HepG2 (cell line): ENCODE measurements around the gene EVI5. TPM values are rescaled to one million over a fixed set of nuclear protein-coding genes. Genes with fewer than 3 reads are reported as not detected.

Source experiments
- ATAC-seq: fragments of 200-7000 bp; cut with Tn5 transposase; 3 replicates; pipeline ENCODE4 v1.9.1; 2020; ENCODE audit warnings: mild to moderate bottlenecking, moderate library complexity
- BruUV-seq: library from RNA; stranded (reverse); fragments of 400-500 nt; replicated peaks from 2 replicates; lab custom pipeline; 2021; lab: Mats Ljungman, UMichigan
- CTCF ChIA-PET: fragments of 300-600 bp; formaldehyde crosslinking; extraction: SDS; loops from one replicate; lab custom pipeline; 2021; ENCODE audit warnings: low total read pairs, inconsistent platforms, low intra/inter-chr PET ratio; lab: Yijun Ruan, JAX
- POLR2A ChIA-PET: fragments of 350-600 bp; sonication (Branson Sonifier 250); formaldehyde crosslinking; loops from one replicate; lab custom pipeline; 2020; ENCODE audit warnings: antibody characterized with exemption, inconsistent platforms; lab: Yijun Ruan, JAX
- DNase-seq: peaks from one replicate; pipeline ENCODE4 v3.0.0-alpha.2; 2015; ENCODE audit warnings: low spot score
- FAIRE-seq: peaks from 3 replicates; lab custom pipeline; 2011; peaks lifted over from hg19 to GRCh38; lab: Jason Lieb, UNC
- H2AFZ ChIP-seq: one replicate; pipeline ENCODE4 v1.6.1; 2011; ENCODE audit warnings: low read length, inconsistent platforms
- H3K27ac ChIP-seq: fragments of 300-600 bp; 3 replicates; pipeline ENCODE4 v1.8.0; 2011; ENCODE audit warnings: mixed run types, mild to moderate bottlenecking, mixed read lengths, low read length, inconsistent platforms; ENCODE audit not compliant: insufficient read depth; ENCODE audit errors: extremely low read length
- H3K27me3 ChIP-seq, 2 experiments: fragments of 200-600 bp in 1 of 2; 2 replicates in 1 of 2; 3 replicates in 1 of 2; pipeline versions ENCODE4 v1.6.0 to v1.8.0; 2011; ENCODE audit warnings: low read length in 2 of 2, mild to moderate bottlenecking in 2 of 2, moderate library complexity in 2 of 2, inconsistent platforms in 1 of 2; ENCODE audit not compliant: insufficient read depth in 2 of 2, control insufficient read depth in 1 of 2
- H3K36me3 ChIP-seq, 2 experiments: fragments of 200-600 bp in 1 of 2; replicated peaks in 1 of 2; 2 replicates in 1 of 2; 3 replicates in 1 of 2; pipeline versions ENCODE4 v1.5.1 to v1.8.0; 2011; ENCODE audit warnings: low read length in 2 of 2, inconsistent platforms in 1 of 2; ENCODE audit not compliant: insufficient read depth in 2 of 2, control insufficient read depth in 1 of 2
- H3K4me1 ChIP-seq: 2 replicates; pipeline ENCODE4 v1.5.1; 2012; ENCODE audit warnings: low read length, inconsistent platforms; ENCODE audit not compliant: insufficient read depth
- H3K4me2 ChIP-seq: 2 replicates; pipeline ENCODE4 v1.6.0; 2011; ENCODE audit warnings: low read depth, low read length, inconsistent platforms
- H3K4me3 ChIP-seq, 3 experiments: fragments of 200-600 bp in 1 of 3; sonication (generic), shearing (Covaris generic) in 1 of 3; replicated peaks in 1 of 3; 2 replicates each; pipeline ENCODE4 v1.5.1; 2011 to 2016; ENCODE audit warnings: low read length in 3 of 3, inconsistent platforms in 2 of 3, low read depth in 2 of 3, mild to moderate bottlenecking in 2 of 3, control low read depth in 1 of 3, mixed read lengths in 1 of 3; ENCODE audit not compliant: insufficient read depth in 1 of 3
- H3K79me2 ChIP-seq: one replicate; pipeline ENCODE4 v1.6.1; 2011; ENCODE audit warnings: low read length, inconsistent platforms; ENCODE audit not compliant: insufficient read depth
- H3K9ac ChIP-seq: 2 replicates; pipeline ENCODE4 v1.6.0; 2011; ENCODE audit warnings: mild to moderate bottlenecking, low read depth, low read length, inconsistent platforms; ENCODE audit not compliant: insufficient read depth
- H3K9me3 ChIP-seq: 2 replicates; pipeline ENCODE4 v1.5.1; 2012; ENCODE audit warnings: mild to moderate bottlenecking, low read length
- H4K20me1 ChIP-seq: 2 replicates; pipeline ENCODE4 v1.6.0; 2011; ENCODE audit warnings: inconsistent platforms, mild to moderate bottlenecking, low read length, moderate library complexity; ENCODE audit not compliant: insufficient read depth
- RAD21 ChIP-seq: fragments of 450-650 bp; formaldehyde crosslinking; IDR thresholded peaks from 2 replicates; pipeline ENCODE4 v1.5.0; 2020; ENCODE audit warnings: mild to moderate bottlenecking
- SMC3 ChIP-seq: IDR thresholded peaks from 2 replicates; pipeline ENCODE4 v1.6.1; 2011; ENCODE audit warnings: low read length, improper control_type of control experiment
- STAG1 ChIP-seq: sonication (generic); formaldehyde crosslinking; IDR thresholded peaks from 2 replicates; pipeline ENCODE4 v1.4.0; 2020; ENCODE audit warnings: missing genetic modification reagents
- WGBS: methylation state at CpG from one replicate; pipeline ENCODE4 v1.1.6; 2017; ENCODE audit warnings: low lambda C conversion rate; 5-methylcytosine and 5-hydroxymethylcytosine counted together
- in situ Hi-C: cut with HindIII; loops from 2 replicates; pipeline ENCODE4 v1.10.0; 2017; ENCODE audit warnings: low pct_unique_long_range_greater_than_20kb; ENCODE audit not compliant: extremely low pct_ligation_motif_present
- intact Hi-C: fragments of 100-400 bp; cut with micrococcal nuclease; formaldehyde crosslinking; loops from one replicate; pipeline ENCODE4 v1.10.0; 2022; ENCODE audit not compliant: unreplicated experiment
- polyA plus RNA-seq, 8 experiments: library from polyadenylated mRNA; depleted of rRNA in 3 of 8; stranded (reverse) in 7 of 8; unstranded in 1 of 8; fragments of >200 nt; fragmentation: Illumina TruSeq in 4 of 8; extraction: Trizol in 4 of 8; gene quantifications; 2 replicates each; pipeline versions ENCODE4 v1.2.1 to v1.2.3, GENCODE V29; 2011 to 2016; ENCODE audit warnings: low read depth in 4 of 8, missing spikeins in 1 of 8, mixed read lengths in 1 of 8; ENCODE audit not compliant: insufficient read depth in 1 of 8
- total RNA-seq, 5 experiments: library from RNA; depleted of rRNA; stranded (reverse); fragments of >200 nt; fragmentation: Illumina TruSeq; extraction: Trizol; gene quantifications; 2 replicates each; pipeline ENCODE4 v1.2.3, GENCODE V29; 2016; ENCODE audit warnings: low read depth in 1 of 5
- TF ChIP-seq, protein P1 (sequence below): sonication (generic); formaldehyde crosslinking; IDR thresholded peaks from 2 replicates; pipeline ENCODE4 v1.9.0; 2021; ENCODE audit warnings: missing genetic modification reagents, borderline replicate concordance
- TF ChIP-seq, protein P2 (sequence below): sonication (generic); formaldehyde crosslinking; IDR thresholded peaks from 2 replicates; pipeline ENCODE4 v1.5.0; 2020; ENCODE audit warnings: mild to moderate bottlenecking, missing genetic modification reagents, moderate library complexity

Gene EVI5
- total and polyA plus RNA-seq, 2 of the 13 experiments (the other 11 are each of a cell fraction or from before 2014, with no cell fraction given) = 4.0 to 12.6 TPM

DNA sequence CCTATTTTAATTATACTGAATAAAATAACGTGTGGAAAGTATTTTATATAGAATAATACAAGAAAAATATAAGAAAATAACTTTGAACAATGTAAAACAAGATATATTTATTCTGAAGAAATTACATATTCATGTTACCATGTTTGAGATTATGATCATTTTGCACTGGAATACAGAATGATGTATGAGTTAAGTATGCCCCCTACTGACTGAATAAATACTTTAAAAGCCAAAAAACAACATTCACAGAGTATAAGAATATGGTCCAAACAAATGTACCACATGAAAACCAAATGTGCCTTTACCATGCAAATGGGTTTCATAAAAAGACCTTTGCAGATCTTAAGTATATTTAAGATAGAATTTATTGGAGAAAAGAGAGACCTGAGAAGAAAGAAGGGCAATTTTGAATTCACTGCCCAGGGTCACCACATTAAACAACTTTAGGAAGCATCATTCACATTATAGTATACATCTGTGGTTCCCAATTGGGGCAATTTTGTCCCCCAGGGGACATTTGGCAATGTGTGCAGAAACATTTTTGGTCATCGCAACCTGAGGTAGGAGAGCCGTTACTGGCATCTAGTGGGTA, 161.6 kb downstream of the EVI5 start:
- FAIRE-seq = peak; percentile 18
- intact Hi-C loops (loop anchor here (1.0 kb wide), 3 partner anchors 162 to 626 kb away; no protein-coding TSS in a partner anchor), in situ Hi-C loops (loop anchor here (5.0 to 25.0 kb wide), 2 partner anchors 311 to 611 kb away; no protein-coding TSS in a partner anchor)
- Histone ChIP-seq H3K27me3 (no peaks in the 10 kb centered on the region), H4K20me1 (no peaks in the 10 kb centered on the region), H3K4me2 (no peak overlapping the region), H3K27ac (no peak overlapping the region), H3K9ac (no peak overlapping the region), H3K4me1 (no peaks in the 10 kb centered on the region), H3K9me3 (no peaks in the 10 kb centered on the region), H3K4me3 (no peak overlapping the region), H3K79me2 (no peaks in the 10 kb centered on the region), H3K36me3 (peaks cover 0 to 5% of the 10 kb centered on the region in 2 experiments; a peak in 1 of 5 replicates), H2AFZ (no peak overlapping the region)
- ChIA-PET POLR2A (no interaction called here), CTCF (interaction anchor here (1.4 to 2.1 kb wide), 2 partner anchors 136 to 313 kb away, joined by 4 to 20 read pairs; no protein-coding TSS in a partner anchor)
- TF ChIP-seq STAG1 (CRISPR knock-in tag) (peak; percentile 82), SMC3 (peak; percentile 51), RAD21 (peak; percentile 32; the same call in 1 of the 2 replicates)
- TF ChIP-seq, protein P1, sequence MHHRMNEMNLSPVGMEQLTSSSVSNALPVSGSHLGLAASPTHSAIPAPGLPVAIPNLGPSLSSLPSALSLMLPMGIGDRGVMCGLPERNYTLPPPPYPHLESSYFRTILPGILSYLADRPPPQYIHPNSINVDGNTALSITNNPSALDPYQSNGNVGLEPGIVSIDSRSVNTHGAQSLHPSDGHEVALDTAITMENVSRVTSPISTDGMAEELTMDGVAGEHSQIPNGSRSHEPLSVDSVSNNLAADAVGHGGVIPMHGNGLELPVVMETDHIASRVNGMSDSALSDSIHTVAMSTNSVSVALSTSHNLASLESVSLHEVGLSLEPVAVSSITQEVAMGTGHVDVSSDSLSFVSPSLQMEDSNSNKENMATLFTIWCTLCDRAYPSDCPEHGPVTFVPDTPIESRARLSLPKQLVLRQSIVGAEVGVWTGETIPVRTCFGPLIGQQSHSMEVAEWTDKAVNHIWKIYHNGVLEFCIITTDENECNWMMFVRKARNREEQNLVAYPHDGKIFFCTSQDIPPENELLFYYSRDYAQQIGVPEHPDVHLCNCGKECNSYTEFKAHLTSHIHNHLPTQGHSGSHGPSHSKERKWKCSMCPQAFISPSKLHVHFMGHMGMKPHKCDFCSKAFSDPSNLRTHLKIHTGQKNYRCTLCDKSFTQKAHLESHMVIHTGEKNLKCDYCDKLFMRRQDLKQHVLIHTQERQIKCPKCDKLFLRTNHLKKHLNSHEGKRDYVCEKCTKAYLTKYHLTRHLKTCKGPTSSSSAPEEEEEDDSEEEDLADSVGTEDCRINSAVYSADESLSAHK = no peak
- TF ChIP-seq, protein P2, sequence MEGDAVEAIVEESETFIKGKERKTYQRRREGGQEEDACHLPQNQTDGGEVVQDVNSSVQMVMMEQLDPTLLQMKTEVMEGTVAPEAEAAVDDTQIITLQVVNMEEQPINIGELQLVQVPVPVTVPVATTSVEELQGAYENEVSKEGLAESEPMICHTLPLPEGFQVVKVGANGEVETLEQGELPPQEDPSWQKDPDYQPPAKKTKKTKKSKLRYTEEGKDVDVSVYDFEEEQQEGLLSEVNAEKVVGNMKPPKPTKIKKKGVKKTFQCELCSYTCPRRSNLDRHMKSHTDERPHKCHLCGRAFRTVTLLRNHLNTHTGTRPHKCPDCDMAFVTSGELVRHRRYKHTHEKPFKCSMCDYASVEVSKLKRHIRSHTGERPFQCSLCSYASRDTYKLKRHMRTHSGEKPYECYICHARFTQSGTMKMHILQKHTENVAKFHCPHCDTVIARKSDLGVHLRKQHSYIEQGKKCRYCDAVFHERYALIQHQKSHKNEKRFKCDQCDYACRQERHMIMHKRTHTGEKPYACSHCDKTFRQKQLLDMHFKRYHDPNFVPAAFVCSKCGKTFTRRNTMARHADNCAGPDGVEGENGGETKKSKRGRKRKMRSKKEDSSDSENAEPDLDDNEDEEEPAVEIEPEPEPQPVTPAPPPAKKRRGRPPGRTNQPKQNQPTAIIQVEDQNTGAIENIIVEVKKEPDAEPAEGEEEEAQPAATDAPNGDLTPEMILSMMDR = peak; percentile 56
- no TSS peak for BruUV-seq
- ATAC-seq = peak; percentile 38; the same call in 1 of the 3 replicates
- WGBS = 79% methylated on average over 3 of the region's 3 CpGs
- peak; percentile 10 for DNase-seq
